Smooth muscle cell (in vitro differentiated cells): ENCODE results near the gene HNRNPLL. TPM values are rescaled to one million over a fixed set of nuclear protein-coding genes. Genes with fewer than 3 reads are reported as not detected.

ENCODE experiments used
- DNase-seq: peaks from one replicate; lab custom pipeline; 2025; ENCODE audit not compliant: unreplicated experiment; lab: John Stamatoyannopoulos, UW
- H2AFZ ChIP-seq: fragments of 200-600 bp; sonication (generic); 2 replicates; pipeline ENCODE4 v1.6.0; 2016; ENCODE audit warnings: antibody characterized with exemption, low read depth, mild to moderate bottlenecking
- H3F3A ChIP-seq: fragments of 200-600 bp; sonication (generic); 2 replicates; pipeline ENCODE4 v1.6.0; 2017; ENCODE audit warnings: antibody characterized with exemption, low read depth
- H3K27ac ChIP-seq: fragments of 200-600 bp; sonication (generic); 2 replicates; pipeline ENCODE4 v1.5.1; 2016; ENCODE audit warnings: low read depth, mild to moderate bottlenecking
- H3K27me3 ChIP-seq: fragments of 200-600 bp; sonication (generic); 2 replicates; pipeline ENCODE4 v1.6.1; 2016; ENCODE audit warnings: low read depth, mild to moderate bottlenecking
- H3K36me3 ChIP-seq: fragments of 200-600 bp; sonication (generic); 2 replicates; pipeline ENCODE4 v1.5.1; 2016; ENCODE audit warnings: low read depth
- H3K4me1 ChIP-seq: fragments of 200-600 bp; sonication (generic); 2 replicates; pipeline ENCODE4 v1.5.1; 2016; ENCODE audit warnings: low read depth
- H3K4me2 ChIP-seq: fragments of 200-600 bp; sonication (generic); 2 replicates; pipeline ENCODE4 v1.6.0; 2016; ENCODE audit warnings: mild to moderate bottlenecking
- H3K4me3 ChIP-seq: fragments of 200-600 bp; sonication (generic); 2 replicates; pipeline ENCODE4 v1.5.1; 2016; ENCODE audit warnings: mild to moderate bottlenecking
- H3K79me2 ChIP-seq: fragments of 200-600 bp; sonication (generic); 2 replicates; pipeline ENCODE4 v1.6.0; 2016; ENCODE audit warnings: low read depth, mild to moderate bottlenecking
- H3K9ac ChIP-seq: fragments of 200-600 bp; sonication (generic); 2 replicates; pipeline ENCODE4 v1.6.0; 2016; ENCODE audit warnings: low read depth
- H3K9me3 ChIP-seq: fragments of 200-600 bp; sonication (generic); replicated peaks from 2 replicates; pipeline ENCODE4 v1.5.1; 2016; ENCODE audit warnings: low read depth
- H4K20me1 ChIP-seq: fragments of 200-600 bp; sonication (generic); 2 replicates; pipeline ENCODE4 v1.6.0; 2016; ENCODE audit warnings: low read depth
- CTCF ChIP-seq: fragments of 200-600 bp; sonication (generic); IDR thresholded peaks from 2 replicates; pipeline ENCODE4 v1.5.1; 2017; ENCODE audit warnings: borderline replicate concordance, mild to moderate bottlenecking, antibody characterized with exemption; ENCODE audit not compliant: insufficient read depth, poor library complexity, severe bottlenecking
- WGBS: methylation state at CpG from one replicate; pipeline ENCODE4 v1.1.7; 2016; ENCODE audit warnings: low lambda C conversion rate; 5-methylcytosine and 5-hydroxymethylcytosine counted together
- polyA plus RNA-seq: library from polyadenylated mRNA; unstranded; fragments of >200 nt; fragmentation: Nextera tagmentation; extraction: Ambion mirVana; gene quantifications from 2 replicates; pipeline ENCODE4 v1.2.1, GENCODE V29; 2016
- total RNA-seq: library from RNA; depleted of rRNA; stranded (reverse); fragments of >200 nt; gene quantifications from 2 replicates; pipeline ENCODE4 v1.2.3, GENCODE V29; 2014

HNRNPLL gene
- total and polyA plus RNA-seq, 2 experiments from 2014 or later = 37.4 to 42.8 TPM

DNA sequence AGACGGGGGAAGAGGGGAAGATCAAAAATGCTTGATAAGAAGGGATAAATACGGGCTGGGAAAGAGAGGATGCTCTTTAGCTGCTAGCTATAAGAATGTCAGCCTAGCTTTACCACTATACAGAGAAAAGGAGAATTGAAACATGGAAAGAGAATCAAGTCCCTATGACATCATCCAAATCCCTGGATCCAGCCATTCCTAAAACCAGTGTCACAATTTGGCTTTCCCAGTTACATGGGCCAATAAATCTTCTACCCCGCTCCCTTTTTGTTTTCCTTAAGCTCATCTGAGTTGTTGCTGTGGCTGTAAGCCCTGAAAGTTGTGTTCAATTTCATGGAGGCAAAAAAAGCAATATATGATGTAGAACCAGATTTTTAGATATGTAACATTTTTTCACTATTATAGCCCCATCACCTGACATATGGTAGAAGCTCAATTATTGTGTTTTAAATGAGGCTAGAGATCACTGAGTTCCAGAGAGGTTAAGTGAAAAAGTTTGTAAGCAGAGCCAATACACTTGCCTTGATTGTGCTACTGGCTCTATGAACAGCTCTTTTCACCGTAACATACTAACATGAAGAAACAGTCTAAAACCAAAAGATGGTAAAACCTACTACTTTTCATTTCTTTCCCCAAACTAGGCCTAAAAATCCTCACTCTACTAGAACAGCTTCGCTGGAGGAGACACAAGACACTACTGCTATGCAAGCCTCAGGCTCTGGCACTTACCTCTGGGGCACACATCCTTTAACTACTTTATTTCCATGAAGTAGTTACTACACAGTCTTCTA, 4.3 kb downstream of the HNRNPLL start:
- H3K9ac ChIP-seq = peak overlapping the region; percentile 94
- H3K79me2 ChIP-seq = peaks cover 91% of the 10 kb centered on the region
- no peaks in the 10 kb centered on the region for H3K36me3 ChIP-seq
- H3K27ac ChIP-seq = peak overlapping the region; percentile 91
- H4K20me1 ChIP-seq = peaks cover 86% of the 10 kb centered on the region
- 67% methylated on average over 5 of the region's 5 CpGs for WGBS
- no peak for DNase-seq
- no peaks in the 10 kb centered on the region for H3K27me3 ChIP-seq
- H2AFZ ChIP-seq = no peak overlapping the region
- no peak for TF ChIP-seq CTCF
- peaks cover 34% of the 10 kb centered on the region for H3K4me1 ChIP-seq
- H3K9me3 ChIP-seq = no peaks in the 10 kb centered on the region
- H3F3A ChIP-seq = no peaks in the 10 kb centered on the region
- peak overlapping the region; percentile 98 for H3K4me3 ChIP-seq
- H3K4me2 ChIP-seq = peak overlapping the region; percentile 94

GRCh38 chr2:38597115-38597514, 5.6 kb downstream of the HNRNPLL start:
- Histone ChIP-seq H3K36me3 (no peaks in the 10 kb centered on the region), H3K79me2 (peaks cover 100% of the 10 kb centered on the region), H3F3A (no peaks in the 10 kb centered on the region), H2AFZ (no peak overlapping the region), H3K9me3 (no peaks in the 10 kb centered on the region), H3K4me3 (no peak overlapping the region), H3K4me2 (no peak overlapping the region), H3K27me3 (no peaks in the 10 kb centered on the region), H3K9ac (no peak overlapping the region), H3K27ac (no peak overlapping the region), H3K4me1 (peaks cover 34% of the 10 kb centered on the region), H4K20me1 (peaks cover 99% of the 10 kb centered on the region)
- 96% methylated on average over 5 of the region's 5 CpGs for WGBS
- no peak for DNase-seq
- TF ChIP-seq CTCF = no peak

GRCh38 chr2:38596229-38596628, 6.5 kb downstream of the HNRNPLL start:
- no peak overlapping the region for H3K9ac ChIP-seq
- no peaks in the 10 kb centered on the region for H3F3A ChIP-seq
- peaks cover 100% of the 10 kb centered on the region for H3K79me2 ChIP-seq
- no peak overlapping the region for H3K4me2 ChIP-seq
- H2AFZ ChIP-seq = no peak overlapping the region
- peaks cover 100% of the 10 kb centered on the region for H4K20me1 ChIP-seq
- H3K27me3 ChIP-seq = no peaks in the 10 kb centered on the region
- no peaks in the 10 kb centered on the region for H3K9me3 ChIP-seq
- DNase-seq = no peak
- peaks cover 34% of the 10 kb centered on the region for H3K4me1 ChIP-seq
- H3K36me3 ChIP-seq = no peaks in the 10 kb centered on the region
- H3K4me3 ChIP-seq = no peak overlapping the region
- no peak overlapping the region for H3K27ac ChIP-seq
- over 99% methylated on average over 6 of the region's 6 CpGs for WGBS
- TF ChIP-seq CTCF = no peak

DNA sequence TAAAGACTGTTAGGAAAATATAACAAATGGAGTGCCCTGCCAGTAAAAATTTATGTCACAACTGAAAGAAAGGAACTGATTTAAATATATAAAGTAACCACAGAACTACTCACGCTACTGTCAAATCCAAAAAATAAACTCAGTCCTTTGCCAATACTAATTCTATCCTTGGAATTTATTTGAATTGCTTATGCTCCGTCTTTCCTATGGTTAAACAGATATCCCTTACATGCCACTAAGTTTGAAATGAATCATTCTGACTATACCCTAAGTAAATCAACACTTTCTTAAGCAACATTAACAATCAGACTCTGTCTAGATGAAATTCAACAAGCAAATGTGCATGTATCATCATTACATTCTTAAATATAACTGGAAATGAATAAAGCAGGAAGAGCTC, 9.8 kb downstream of the HNRNPLL start:
- TF ChIP-seq CTCF = no peak
- Histone ChIP-seq H3K9me3 (no peaks in the 10 kb centered on the region), H3K36me3 (no peaks in the 10 kb centered on the region), H3K4me2 (peak overlapping the region; percentile 2), H3K27ac (peak overlapping the region; percentile 29), H4K20me1 (peaks cover 99% of the 10 kb centered on the region), H3K27me3 (no peaks in the 10 kb centered on the region), H3K4me3 (no peak overlapping the region), H2AFZ (no peak overlapping the region), H3K9ac (no peak overlapping the region), H3K79me2 (peaks cover 100% of the 10 kb centered on the region), H3K4me1 (peaks cover 7% of the 10 kb centered on the region), H3F3A (no peaks in the 10 kb centered on the region)
- no peak for DNase-seq
- 44% methylated on average over 2 of the region's 2 CpGs for WGBS
